Medulla oblongata (tissue), 1 donor: ENCODE data around the gene ARPC5L.

Experiments used
- DNase-seq: peaks from one replicate; pipeline ENCODE4 v3.0.0-alpha.2; 2015; ENCODE audit errors: extremely low spot score

Gene ARPC5L

GRCh38 chr9:124863371-124863871, 1.5 kb downstream of the ARPC5L start:
- DNase-seq, result no peak

- DNase-seq, result peak; percentile 87
Measured at GRCh38 chr9:124868511-124869465, 6.9 kb downstream of the ARPC5L start.

GRCh38 chr9:124869466-124869985, 7.6 kb downstream of the ARPC5L start:
- DNase-seq, result no peak

- DNase-seq, result no peak
Measured at GRCh38 chr9:124869986-124870560, 8.1 kb downstream of the ARPC5L start.

GRCh38 chr9:124870723-124871122, 8.8 kb downstream of the ARPC5L start:
- no peak for DNase-seq

GRCh38 chr9:124871156-124871561, 9.2 kb downstream of the ARPC5L start:
- no peak for DNase-seq

- no peak for DNase-seq
Measured at GRCh38 chr9:124873664-124874063, 11.7 kb downstream of the ARPC5L start.

- DNase-seq, result no peak
Measured at GRCh38 chr9:124875501-124875900, 13.6 kb downstream of the ARPC5L start.

- DNase-seq, result no peak
Measured at GRCh38 chr9:124877021-124877782, 15.3 kb downstream of the ARPC5L start.

- DNase-seq, result no peak
Measured at GRCh38 chr9:124878021-124878420, 16.1 kb downstream of the ARPC5L start.

- DNase-seq, result no peak
Measured at GRCh38 chr9:124878518-124878917, 16.6 kb downstream of the ARPC5L start.

GRCh38 chr9:124879226-124879625, 17.3 kb downstream of the ARPC5L start:
- DNase-seq, result no peak

- no peak for DNase-seq
Measured at GRCh38 chr9:124880501-124880900, 18.6 kb downstream of the ARPC5L start.

- DNase-seq, result no peak
Measured at GRCh38 chr9:124881138-124881743, 19.3 kb downstream of the ARPC5L start.

- no peak for DNase-seq
Measured at GRCh38 chr9:124882231-124882630, 20.3 kb downstream of the ARPC5L start.

GRCh38 chr9:124884376-124884775, 22.4 kb downstream of the ARPC5L start:
- DNase-seq, result no peak

GRCh38 chr9:124885551-124885950, 23.6 kb downstream of the ARPC5L start:
- DNase-seq, result no peak

- no peak for DNase-seq
Measured at GRCh38 chr9:124886461-124886860, 24.5 kb downstream of the ARPC5L start.

GRCh38 chr9:124886866-124887492, 25.0 kb downstream of the ARPC5L start:
- no peak for DNase-seq

- DNase-seq, result no peak
Measured at GRCh38 chr9:124887832-124888231, 25.9 kb downstream of the ARPC5L start.

- no peak for DNase-seq
Measured at GRCh38 chr9:124889006-124889405, 27.1 kb downstream of the ARPC5L start.
